Thoracic aorta (tissue), 2 donors: Measurements from ENCODE around the gene LIX1. TPM values are rescaled to one million over a fixed set of nuclear protein-coding genes. Genes with fewer than 3 reads are reported as not detected.

ENCODE experiments used
- ATAC-seq: fragments of 150-250 bp; one replicate; pipeline ENCODE4 v1.8.0; 2017; ENCODE audit warnings: low read depth; ENCODE audit not compliant: insufficient number of reproducible peaks, low FRiP score
- DNase-seq: peaks from one replicate; pipeline ENCODE4 v3.0.0-alpha.2; 2020; ENCODE audit warnings: low spot score
- H3K27ac ChIP-seq, 2 donors: fragments of 200-600 bp; sonication (generic); 1 replicate in 1 of 2; 2 replicates in 1 of 2; pipeline ENCODE4 v1.5.1; 2016; ENCODE audit warnings: mild to moderate bottlenecking in 2 of 2, moderate library complexity in 2 of 2
- H3K27me3 ChIP-seq: fragments of 200-600 bp; sonication (generic); replicated peaks from 2 replicates; pipeline ENCODE4 v1.6.0; 2016; ENCODE audit warnings: mild to moderate bottlenecking; ENCODE audit not compliant: insufficient read depth
- H3K36me3 ChIP-seq: fragments of 200-600 bp; sonication (generic); one replicate; pipeline ENCODE4 v1.5.1; 2016
- H3K4me1 ChIP-seq, 2 donors: fragments of 200-600 bp; sonication (generic); 1 replicate in 1 of 2; 2 replicates in 1 of 2; pipeline versions ENCODE4 v1.5.1 to v1.6.0; 2016; ENCODE audit warnings: low read depth in 2 of 2, mild to moderate bottlenecking in 1 of 2; ENCODE audit not compliant: control insufficient read depth in 1 of 2
- H3K4me3 ChIP-seq: fragments of 200-600 bp; sonication (generic); 2 replicates; pipeline ENCODE4 v1.5.1; 2016; ENCODE audit warnings: mild to moderate bottlenecking
- H3K9me3 ChIP-seq: fragments of 200-600 bp; sonication (generic); 2 replicates; pipeline ENCODE4 v1.5.1; 2016
- CTCF ChIP-seq: fragments of 200-600 bp; sonication (generic); IDR thresholded peaks from one replicate; pipeline ENCODE4 v1.5.1; 2019; ENCODE audit warnings: antibody characterized with exemption
- total RNA-seq, 2 donors: library from RNA; depleted of rRNA; stranded (reverse); fragments of >200 nt; gene quantifications; one replicate each; pipeline versions ENCODE4 v1.1.0 to v1.2.3, GENCODE V29; 2016

Gene LIX1
- total RNA-seq, 2 donors from 2014 or later: not detected

GRCh38 chr5:97096191-97096590 is 46.2 kb downstream of the LIX1 start:
- TF ChIP-seq CTCF: no peak
- H3K27me3 ChIP-seq: no peaks in the 10 kb centered on the region
- H3K4me3 ChIP-seq: no peak overlapping the region
- ATAC-seq (no peak), DNase-seq (no peak)
- no peaks in the 10 kb centered on the region for H3K36me3 ChIP-seq
- H3K9me3 ChIP-seq: no peaks in the 10 kb centered on the region
- peaks cover 0 to 10% of the 10 kb centered on the region in 2 donors for H3K4me1 ChIP-seq
- no peak overlapping the region for H3K27ac ChIP-seq

GRCh38 chr5:97095318-97095732 is 47.1 kb downstream of the LIX1 start:
- Histone ChIP-seq H3K4me3 (no peak overlapping the region), H3K27ac (no peak overlapping the region), H3K9me3 (no peaks in the 10 kb centered on the region), H3K4me1 (peaks cover 0 to 10% of the 10 kb centered on the region in 2 donors), H3K27me3 (no peaks in the 10 kb centered on the region), H3K36me3 (no peaks in the 10 kb centered on the region)
- ATAC-seq (no peak), DNase-seq (no peak)
- TF ChIP-seq CTCF: no peak

DNA sequence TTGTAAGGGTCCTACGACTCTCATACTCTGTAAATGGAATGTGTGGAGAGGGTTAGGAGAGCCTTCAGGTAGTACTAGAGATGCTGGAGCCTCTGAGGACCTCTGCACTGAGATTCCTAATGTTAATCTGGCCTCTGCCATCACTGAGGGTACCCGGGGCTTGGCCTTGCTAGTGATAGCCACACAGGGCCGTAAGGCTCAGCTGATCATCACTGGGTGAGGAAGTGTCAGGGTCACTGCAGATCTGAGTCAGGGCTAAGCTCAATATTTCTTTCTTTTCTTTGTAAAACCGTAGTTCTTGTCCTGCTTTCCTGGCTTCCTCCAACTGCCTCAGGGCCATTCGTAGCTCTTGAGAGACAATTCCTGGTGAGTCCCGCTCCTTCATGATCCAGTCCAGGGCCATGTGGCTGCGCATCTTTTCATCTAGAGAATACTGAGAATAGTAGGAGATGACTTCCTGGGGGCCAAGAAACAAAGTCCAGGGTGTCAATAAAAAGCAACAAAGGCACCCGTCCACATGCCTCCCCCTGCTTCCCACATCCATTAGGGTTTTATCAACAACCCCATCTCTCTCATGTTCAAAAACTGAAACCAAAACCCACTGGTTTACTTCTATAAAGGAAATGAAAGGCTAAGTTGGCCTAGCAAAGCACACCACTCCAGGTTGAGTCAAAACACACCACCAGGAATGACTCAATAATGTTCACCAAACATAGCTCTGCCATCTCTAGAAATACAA is 47.7 kb downstream of the LIX1 start:
- H3K27me3 ChIP-seq: no peaks in the 10 kb centered on the region
- no peaks in the 10 kb centered on the region for H3K9me3 ChIP-seq
- DNase-seq (no peak), ATAC-seq (no peak)
- no peak for TF ChIP-seq CTCF
- no peak overlapping the region for H3K27ac ChIP-seq
- no peaks in the 10 kb centered on the region for H3K36me3 ChIP-seq
- H3K4me3 ChIP-seq: no peak overlapping the region
- peaks cover 0 to 10% of the 10 kb centered on the region in 2 donors for H3K4me1 ChIP-seq

GRCh38 chr5:97093193-97093592 is 49.2 kb downstream of the LIX1 start:
- H3K4me1 ChIP-seq: no peaks in the 10 kb centered on the region
- no peak for DNase-seq
- H3K4me3 ChIP-seq: no peak overlapping the region
- no peak for TF ChIP-seq CTCF
- H3K27ac ChIP-seq: no peak overlapping the region
- no peaks in the 10 kb centered on the region for H3K9me3 ChIP-seq
- no peak for ATAC-seq
- H3K27me3 ChIP-seq: no peaks in the 10 kb centered on the region
- H3K36me3 ChIP-seq: no peaks in the 10 kb centered on the region

DNA sequence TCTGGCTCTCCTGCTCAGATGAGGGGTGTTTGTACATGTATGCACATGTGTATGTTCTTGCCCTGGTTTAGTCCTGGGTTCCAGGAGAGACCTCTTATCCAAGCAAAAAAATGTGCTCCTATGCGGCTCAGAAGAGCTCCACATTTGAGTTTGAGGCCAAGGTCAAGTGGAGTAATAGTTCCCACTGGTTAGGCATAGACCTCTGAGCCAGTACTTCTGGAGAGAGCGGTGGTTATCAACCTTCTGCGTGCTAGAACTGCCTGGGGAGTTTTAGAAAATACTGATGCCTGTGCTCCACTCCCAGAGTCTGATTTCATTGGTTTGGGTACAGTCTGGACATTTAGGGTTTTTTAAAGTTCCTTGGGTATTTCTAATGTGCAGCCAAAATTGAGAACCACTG is 51.5 kb downstream of the LIX1 start:
- Histone ChIP-seq H3K4me1 (no peaks in the 10 kb centered on the region), H3K27me3 (no peaks in the 10 kb centered on the region), H3K9me3 (no peaks in the 10 kb centered on the region), H3K36me3 (no peaks in the 10 kb centered on the region), H3K27ac (no peak overlapping the region), H3K4me3 (no peak overlapping the region)
- TF ChIP-seq CTCF: no peak
- ATAC-seq: no peak
- DNase-seq: no peak
